WTC11 (cell line): ENCODE results near the gene KRTAP10-9. TPM values are rescaled to one million over a fixed set of nuclear protein-coding genes. Genes with fewer than 3 reads are reported as not detected.

Experiments used
- ATAC-seq: fragments of 200-7000 bp; cut with Tn5 transposase; 2 replicates; pipeline ENCODE4 v1.10.0; 2021; ENCODE audit warnings: mild to moderate bottlenecking, moderate library complexity
- CTCF ChIA-PET: fragments of 300-600 bp; sonication (Branson Sonifier 250); formaldehyde crosslinking; loops from one replicate; lab custom pipeline; 2021; ENCODE audit warnings: antibody characterized with exemption; lab: Charles Lee
- POLR2A ChIA-PET: fragments of 350-600 bp; sonication (Branson Sonifier 250); formaldehyde crosslinking; loops from one replicate; lab custom pipeline; 2021; ENCODE audit warnings: antibody characterized with exemption; lab: Charles Lee
- DNase-seq: peaks from one replicate; pipeline ENCODE4 v3.0.0; 2021; ENCODE audit warnings: low spot score
- H3K27ac Mint-ChIP-seq: 2 replicates; pipeline ENCODE4 v1.8.0; 2021; ENCODE audit warnings: mixed read lengths
- H3K27me3 Mint-ChIP-seq: 2 replicates; pipeline ENCODE4 v1.8.0; 2021; ENCODE audit warnings: low read depth, mild to moderate bottlenecking, moderate library complexity, mixed read lengths
- H3K36me3 Mint-ChIP-seq: 2 replicates; pipeline ENCODE4 v1.8.0; 2021; ENCODE audit warnings: mixed read lengths
- H3K4me1 Mint-ChIP-seq: 2 replicates; pipeline ENCODE4 v1.8.0; 2022; ENCODE audit warnings: mixed read lengths
- H3K4me3 Mint-ChIP-seq: 2 replicates; pipeline ENCODE4 v1.8.0; 2021; ENCODE audit warnings: mild to moderate bottlenecking, moderate library complexity, mixed read lengths
- H3K9me3 Mint-ChIP-seq: 2 replicates; pipeline ENCODE4 v1.8.0; 2021; ENCODE audit warnings: mixed read lengths
- ATF1 ChIP-seq: sonication (generic); formaldehyde crosslinking; IDR thresholded peaks from 2 replicates; pipeline ENCODE4 v1.8.1; 2023; ENCODE audit warnings: mild to moderate bottlenecking, moderate library complexity, missing genetic modification reagents
- CBFB ChIP-seq: sonication (generic); formaldehyde crosslinking; IDR thresholded peaks from 2 replicates; pipeline ENCODE4 v1.8.1; 2022; ENCODE audit warnings: mild to moderate bottlenecking, low read depth, missing genetic modification reagents
- CREB1 ChIP-seq: sonication (generic); formaldehyde crosslinking; IDR thresholded peaks from 2 replicates; pipeline ENCODE4 v1.8.0; 2023; ENCODE audit warnings: mild to moderate bottlenecking, missing genetic modification reagents
- CREM ChIP-seq: sonication (generic); formaldehyde crosslinking; IDR thresholded peaks from 2 replicates; pipeline ENCODE4 v1.8.1; 2022; ENCODE audit warnings: mild to moderate bottlenecking, missing genetic modification reagents, moderate library complexity
- EMX1 ChIP-seq: fragments of 250-450 bp; sonication (Bioruptor Pico); IDR thresholded peaks from 2 replicates; pipeline ENCODE4 v1.8.0; 2021; ENCODE audit warnings: mild to moderate bottlenecking
- ESRRA ChIP-seq: sonication (generic); formaldehyde crosslinking; IDR thresholded peaks from 2 replicates; pipeline ENCODE4 v1.8.1; 2022; ENCODE audit warnings: mild to moderate bottlenecking, missing genetic modification reagents, borderline replicate concordance
- FOXK1 ChIP-seq: sonication (generic); formaldehyde crosslinking; IDR thresholded peaks from 2 replicates; pipeline ENCODE4 v1.8.0; 2022; ENCODE audit warnings: mild to moderate bottlenecking, moderate library complexity, missing genetic modification reagents
- FOXP4 ChIP-seq: sonication (generic); formaldehyde crosslinking; IDR thresholded peaks from 2 replicates; pipeline ENCODE4 v1.8.0; 2022; ENCODE audit warnings: mild to moderate bottlenecking, missing genetic modification reagents
- IRF2 ChIP-seq: sonication (generic); formaldehyde crosslinking; IDR thresholded peaks from 2 replicates; pipeline ENCODE4 v1.8.0; 2022; ENCODE audit warnings: low read depth, missing genetic modification reagents, borderline replicate concordance
- JAZF1 ChIP-seq: fragments of 250-450 bp; sonication (Bioruptor Pico); IDR thresholded peaks from 2 replicates; pipeline ENCODE4 v1.9.0; 2021; ENCODE audit warnings: moderate library complexity, mild to moderate bottlenecking, inconsistent platforms
- JUN ChIP-seq: sonication (generic); formaldehyde crosslinking; IDR thresholded peaks from 2 replicates; pipeline ENCODE4 v1.8.0; 2023; ENCODE audit warnings: mild to moderate bottlenecking, missing genetic modification reagents
- MYBL2 ChIP-seq: sonication (generic); formaldehyde crosslinking; IDR thresholded peaks from 2 replicates; pipeline ENCODE4 v1.8.1; 2023; ENCODE audit warnings: mild to moderate bottlenecking, moderate library complexity, missing genetic modification reagents
- NFE2L1 ChIP-seq: sonication (generic); formaldehyde crosslinking; IDR thresholded peaks from 2 replicates; pipeline ENCODE4 v1.8.1; 2023; ENCODE audit warnings: missing genetic modification reagents
- SP1 ChIP-seq: sonication (generic); formaldehyde crosslinking; conservative IDR thresholded peaks from 2 replicates; pipeline ENCODE4 v1.8.1; 2022; ENCODE audit warnings: missing genetic modification reagents
- ZBTB21 ChIP-seq: sonication (generic); formaldehyde crosslinking; IDR thresholded peaks from 2 replicates; pipeline ENCODE4 v1.8.1; 2023; ENCODE audit warnings: mild to moderate bottlenecking, missing genetic modification reagents, borderline replicate concordance
- ZNF219 ChIP-seq: sonication (generic); formaldehyde crosslinking; IDR thresholded peaks from 2 replicates; pipeline ENCODE4 v1.8.0; 2023; ENCODE audit warnings: missing genetic modification reagents, mild to moderate bottlenecking, borderline replicate concordance
- ZNF281 ChIP-seq: sonication (generic); formaldehyde crosslinking; IDR thresholded peaks from 2 replicates; pipeline ENCODE4 v1.8.0; 2023; ENCODE audit warnings: mild to moderate bottlenecking, missing genetic modification reagents
- ZNF416 ChIP-seq: fragments of 250-450 bp; sonication (Bioruptor Pico); IDR thresholded peaks from 2 replicates; pipeline ENCODE4 v1.9.0; 2021; ENCODE audit warnings: mild to moderate bottlenecking, inconsistent platforms
- ZNF425 ChIP-seq: fragments of 250-450 bp; sonication (Bioruptor Pico); conservative IDR thresholded peaks from 2 replicates; pipeline ENCODE4 v1.9.0; 2021; ENCODE audit warnings: mild to moderate bottlenecking
- ZNF512 ChIP-seq: sonication (generic); formaldehyde crosslinking; IDR thresholded peaks from 2 replicates; pipeline ENCODE4 v1.8.1; 2022; ENCODE audit warnings: missing genetic modification reagents, borderline replicate concordance
- total RNA-seq: library from RNA; stranded (reverse); gene quantifications from 3 replicates; pipeline ENCODE4 v1.2.3, GENCODE V29; 2021
- TF ChIP-seq, protein P1 (sequence below): sonication (generic); formaldehyde crosslinking; IDR thresholded peaks from 2 replicates; pipeline ENCODE4 v1.8.0; 2022; ENCODE audit warnings: missing genetic modification reagents

The KRTAP10-9 gene
- total RNA-seq, 1 experiment from 2014 or later: not detected

- ATAC-seq (no peak), DNase-seq (no peak)
- H3K36me3 Mint-ChIP-seq: peaks cover 6% of the 10 kb centered on the region; the same call in 1 of the 2 replicates
- TF ChIP-seq ESRRA (CRISPR knock-in tag) (no peak), ZBTB21 (CRISPR knock-in tag) (no peak), EMX1 (CRISPR knock-in tag) (no peak), FOXP4 (CRISPR knock-in tag) (no peak), CREB1 (CRISPR knock-in tag) (no peak), ZNF281 (CRISPR knock-in tag) (no peak), SP1 (CRISPR knock-in tag) (no peak), NFE2L1 (CRISPR knock-in tag) (no peak), IRF2 (CRISPR knock-in tag) (no peak)
- TF ChIP-seq, protein P1, sequence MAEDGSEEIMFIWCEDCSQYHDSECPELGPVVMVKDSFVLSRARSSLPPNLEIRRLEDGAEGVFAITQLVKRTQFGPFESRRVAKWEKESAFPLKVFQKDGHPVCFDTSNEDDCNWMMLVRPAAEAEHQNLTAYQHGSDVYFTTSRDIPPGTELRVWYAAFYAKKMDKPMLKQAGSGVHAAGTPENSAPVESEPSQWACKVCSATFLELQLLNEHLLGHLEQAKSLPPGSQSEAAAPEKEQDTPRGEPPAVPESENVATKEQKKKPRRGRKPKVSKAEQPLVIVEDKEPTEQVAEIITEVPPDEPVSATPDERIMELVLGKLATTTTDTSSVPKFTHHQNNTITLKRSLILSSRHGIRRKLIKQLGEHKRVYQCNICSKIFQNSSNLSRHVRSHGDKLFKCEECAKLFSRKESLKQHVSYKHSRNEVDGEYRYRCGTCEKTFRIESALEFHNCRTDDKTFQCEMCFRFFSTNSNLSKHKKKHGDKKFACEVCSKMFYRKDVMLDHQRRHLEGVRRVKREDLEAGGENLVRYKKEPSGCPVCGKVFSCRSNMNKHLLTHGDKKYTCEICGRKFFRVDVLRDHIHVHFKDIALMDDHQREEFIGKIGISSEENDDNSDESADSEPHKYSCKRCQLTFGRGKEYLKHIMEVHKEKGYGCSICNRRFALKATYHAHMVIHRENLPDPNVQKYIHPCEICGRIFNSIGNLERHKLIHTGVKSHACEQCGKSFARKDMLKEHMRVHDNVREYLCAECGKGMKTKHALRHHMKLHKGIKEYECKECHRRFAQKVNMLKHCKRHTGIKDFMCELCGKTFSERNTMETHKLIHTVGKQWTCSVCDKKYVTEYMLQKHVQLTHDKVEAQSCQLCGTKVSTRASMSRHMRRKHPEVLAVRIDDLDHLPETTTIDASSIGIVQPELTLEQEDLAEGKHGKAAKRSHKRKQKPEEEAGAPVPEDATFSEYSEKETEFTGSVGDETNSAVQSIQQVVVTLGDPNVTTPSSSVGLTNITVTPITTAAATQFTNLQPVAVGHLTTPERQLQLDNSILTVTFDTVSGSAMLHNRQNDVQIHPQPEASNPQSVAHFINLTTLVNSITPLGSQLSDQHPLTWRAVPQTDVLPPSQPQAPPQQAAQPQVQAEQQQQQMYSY (CRISPR knock-in tag): no peak
- H3K4me1 Mint-ChIP-seq: peaks cover 6% of the 10 kb centered on the region; the same call in 1 of the 2 replicates
- peaks cover 3% of the 10 kb centered on the region; the same call in 1 of the 2 replicates for H3K27me3 Mint-ChIP-seq
- H3K4me3 Mint-ChIP-seq: no peak overlapping the region
- peaks cover 36% of the 10 kb centered on the region for H3K9me3 Mint-ChIP-seq
- H3K27ac Mint-ChIP-seq: no peak overlapping the region
- POLR2A ChIA-PET: no interaction called here
- CTCF ChIA-PET: no interaction called here
These were observed 43.1 kb upstream of the KRTAP10-9 start for GRCh38 chr21:44583800-44584147.

DNA sequence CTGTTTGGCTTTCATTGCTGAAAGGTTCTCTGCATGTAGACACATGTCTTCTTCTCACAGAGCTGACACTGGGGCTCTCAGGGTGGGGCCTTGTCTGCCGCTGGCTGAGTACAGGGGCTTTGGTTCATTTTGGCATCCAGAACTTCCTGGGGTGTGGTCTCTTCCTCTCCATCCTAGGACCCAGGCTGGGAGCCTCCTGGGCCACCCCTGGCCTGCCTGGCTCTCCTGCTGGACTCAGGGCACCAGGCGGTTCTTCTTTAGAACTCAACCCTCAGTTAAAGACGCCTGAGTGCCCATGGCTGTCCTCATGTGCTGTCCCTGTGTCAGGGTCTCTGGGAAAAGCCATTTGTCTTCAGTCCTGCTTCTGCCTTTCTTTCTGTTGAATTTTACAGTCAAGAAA is 41.0 kb upstream of the KRTAP10-9 start:
- H3K9me3 Mint-ChIP-seq: peaks cover 39% of the 10 kb centered on the region
- H3K27me3 Mint-ChIP-seq: peaks cover 3% of the 10 kb centered on the region; the same call in 1 of the 2 replicates
- DNase-seq: no peak
- ChIA-PET POLR2A (no interaction called here), CTCF (no interaction called here)
- no peak overlapping the region for H3K4me3 Mint-ChIP-seq
- H3K36me3 Mint-ChIP-seq: peaks cover 6% of the 10 kb centered on the region; the same call in 1 of the 2 replicates
- no peak overlapping the region for H3K27ac Mint-ChIP-seq
- no peak for ATAC-seq
- no peaks in the 10 kb centered on the region; the same call in 1 of the 2 replicates for H3K4me1 Mint-ChIP-seq
- TF ChIP-seq ZNF425 (CRISPR knock-in tag) (no peak), FOXK1 (CRISPR knock-in tag) (no peak), CREM (CRISPR knock-in tag) (no peak), JUN (CRISPR knock-in tag) (no peak), MYBL2 (CRISPR knock-in tag) (no peak), ZNF416 (CRISPR knock-in tag) (no peak), JAZF1 (CRISPR knock-in tag) (no peak), ZNF512 (CRISPR knock-in tag) (no peak), CBFB (CRISPR knock-in tag) (no peak), ATF1 (CRISPR knock-in tag) (no peak), FOXP4 (CRISPR knock-in tag) (no peak), ZNF219 (CRISPR knock-in tag) (no peak), CREB1 (CRISPR knock-in tag) (no peak)
